Ishikawa (cell line): ENCODE measurements around the gene ZFY.

Experiments used
- CEBPB ChIP-seq: IDR thresholded peaks from 2 replicates; pipeline ENCODE4 v1.6.1; 2012
- CREB1 ChIP-seq: IDR thresholded peaks from 2 replicates; pipeline ENCODE4 v1.6.1; 2012; ENCODE audit warnings: low read depth
- EGR1 ChIP-seq: IDR thresholded peaks from 2 replicates; pipeline ENCODE4 v1.6.1; 2012
- EP300 ChIP-seq: IDR thresholded peaks from 2 replicates; pipeline ENCODE4 v1.6.1; 2012; ENCODE audit warnings: borderline replicate concordance
- FOXM1 ChIP-seq: IDR thresholded peaks from 2 replicates; pipeline ENCODE4 v1.6.1; 2012; ENCODE audit warnings: low read depth, borderline replicate concordance
- NFIC ChIP-seq: IDR thresholded peaks from 2 replicates; pipeline ENCODE4 v1.6.1; 2012
- RAD21 ChIP-seq: IDR thresholded peaks from 2 replicates; pipeline ENCODE4 v1.6.1; 2012; ENCODE audit warnings: low read depth
- TAF1 ChIP-seq: IDR thresholded peaks from 2 replicates; pipeline ENCODE4 v1.6.1; 2012; ENCODE audit warnings: low read depth, mild to moderate bottlenecking
- TCF12 ChIP-seq: IDR thresholded peaks from 2 replicates; pipeline ENCODE4 v1.6.1; 2012; ENCODE audit warnings: low read depth
- TEAD4 ChIP-seq: IDR thresholded peaks from 2 replicates; pipeline ENCODE4 v1.6.1; 2012
- YY1 ChIP-seq: IDR thresholded peaks from 2 replicates; pipeline ENCODE4 v1.6.1; 2012; ENCODE audit warnings: low read depth
- ZBTB7A ChIP-seq: IDR thresholded peaks from 2 replicates; pipeline ENCODE4 v1.6.1; 2012; ENCODE audit warnings: low read depth
- TF ChIP-seq, protein P1 (sequence below): IDR thresholded peaks from 2 replicates; pipeline ENCODE4 v1.6.1; 2012; ENCODE audit warnings: low read depth, mild to moderate bottlenecking
- TF ChIP-seq, protein P2 (sequence below): IDR thresholded peaks from 2 replicates; pipeline ENCODE4 v1.6.1; 2012
- TF ChIP-seq, protein P3 (sequence below): IDR thresholded peaks from 2 replicates; pipeline ENCODE4 v1.6.1; 2012

ZFY gene

DNA sequence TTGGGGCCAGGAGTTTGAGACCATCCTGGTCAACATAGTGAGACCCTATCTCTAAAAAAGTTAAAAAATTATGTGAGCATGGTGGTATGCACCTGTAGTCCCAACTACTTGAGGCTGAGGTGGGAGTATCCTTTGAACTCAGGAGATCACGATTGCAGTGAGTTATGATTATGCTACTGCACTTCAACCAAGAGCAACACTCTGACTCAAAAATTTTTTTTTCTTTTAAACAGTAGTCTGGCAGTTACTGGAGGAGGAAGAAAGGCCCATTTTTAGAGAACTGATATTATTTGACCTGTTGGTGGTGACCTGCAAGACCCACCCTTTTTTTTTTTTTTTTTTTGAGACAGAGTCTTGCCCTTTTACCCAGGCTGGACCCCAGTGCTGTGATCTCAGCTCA, 29.6 kb downstream of the ZFY start:
- no peak for TF ChIP-seq TAF1
- TF ChIP-seq NFIC, result no peak

DNA sequence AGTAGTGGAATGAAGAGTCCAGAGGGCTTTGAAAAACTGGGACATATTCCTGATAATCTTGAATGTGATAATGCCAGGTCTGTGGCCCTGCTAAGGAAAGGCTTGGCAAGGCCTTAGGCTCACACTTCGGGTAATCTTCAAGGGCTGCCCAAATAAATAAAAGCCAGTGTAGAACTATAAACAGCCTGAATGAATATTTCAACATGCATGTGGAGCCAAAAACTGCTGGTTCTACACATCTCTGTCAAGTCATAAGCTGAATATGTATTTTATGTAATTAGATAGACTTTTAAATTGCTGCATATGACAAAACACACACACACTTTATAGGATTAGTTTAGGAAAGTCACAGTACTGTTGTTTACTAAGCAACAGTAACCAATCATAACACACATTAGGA, 30.4 kb downstream of the ZFY start:
- TF ChIP-seq YY1, result no peak
- no peak for TF ChIP-seq ZBTB7A
- no peak for TF ChIP-seq NFIC
- no peak for TF ChIP-seq EP300
- TF ChIP-seq TEAD4, result no peak
- TF ChIP-seq CREB1, result no peak
- TF ChIP-seq TCF12, result no peak
- no peak for TF ChIP-seq FOXM1
- TF ChIP-seq, protein P1, sequence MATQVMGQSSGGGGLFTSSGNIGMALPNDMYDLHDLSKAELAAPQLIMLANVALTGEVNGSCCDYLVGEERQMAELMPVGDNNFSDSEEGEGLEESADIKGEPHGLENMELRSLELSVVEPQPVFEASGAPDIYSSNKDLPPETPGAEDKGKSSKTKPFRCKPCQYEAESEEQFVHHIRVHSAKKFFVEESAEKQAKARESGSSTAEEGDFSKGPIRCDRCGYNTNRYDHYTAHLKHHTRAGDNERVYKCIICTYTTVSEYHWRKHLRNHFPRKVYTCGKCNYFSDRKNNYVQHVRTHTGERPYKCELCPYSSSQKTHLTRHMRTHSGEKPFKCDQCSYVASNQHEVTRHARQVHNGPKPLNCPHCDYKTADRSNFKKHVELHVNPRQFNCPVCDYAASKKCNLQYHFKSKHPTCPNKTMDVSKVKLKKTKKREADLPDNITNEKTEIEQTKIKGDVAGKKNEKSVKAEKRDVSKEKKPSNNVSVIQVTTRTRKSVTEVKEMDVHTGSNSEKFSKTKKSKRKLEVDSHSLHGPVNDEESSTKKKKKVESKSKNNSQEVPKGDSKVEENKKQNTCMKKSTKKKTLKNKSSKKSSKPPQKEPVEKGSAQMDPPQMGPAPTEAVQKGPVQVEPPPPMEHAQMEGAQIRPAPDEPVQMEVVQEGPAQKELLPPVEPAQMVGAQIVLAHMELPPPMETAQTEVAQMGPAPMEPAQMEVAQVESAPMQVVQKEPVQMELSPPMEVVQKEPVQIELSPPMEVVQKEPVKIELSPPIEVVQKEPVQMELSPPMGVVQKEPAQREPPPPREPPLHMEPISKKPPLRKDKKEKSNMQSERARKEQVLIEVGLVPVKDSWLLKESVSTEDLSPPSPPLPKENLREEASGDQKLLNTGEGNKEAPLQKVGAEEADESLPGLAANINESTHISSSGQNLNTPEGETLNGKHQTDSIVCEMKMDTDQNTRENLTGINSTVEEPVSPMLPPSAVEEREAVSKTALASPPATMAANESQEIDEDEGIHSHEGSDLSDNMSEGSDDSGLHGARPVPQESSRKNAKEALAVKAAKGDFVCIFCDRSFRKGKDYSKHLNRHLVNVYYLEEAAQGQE, result no peak
- TF ChIP-seq RAD21, result no peak
- no peak for TF ChIP-seq TAF1
- TF ChIP-seq, protein P2, sequence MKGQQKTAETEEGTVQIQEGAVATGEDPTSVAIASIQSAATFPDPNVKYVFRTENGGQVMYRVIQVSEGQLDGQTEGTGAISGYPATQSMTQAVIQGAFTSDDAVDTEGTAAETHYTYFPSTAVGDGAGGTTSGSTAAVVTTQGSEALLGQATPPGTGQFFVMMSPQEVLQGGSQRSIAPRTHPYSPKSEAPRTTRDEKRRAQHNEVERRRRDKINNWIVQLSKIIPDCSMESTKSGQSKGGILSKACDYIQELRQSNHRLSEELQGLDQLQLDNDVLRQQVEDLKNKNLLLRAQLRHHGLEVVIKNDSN, result no peak
- TF ChIP-seq, protein P3, sequence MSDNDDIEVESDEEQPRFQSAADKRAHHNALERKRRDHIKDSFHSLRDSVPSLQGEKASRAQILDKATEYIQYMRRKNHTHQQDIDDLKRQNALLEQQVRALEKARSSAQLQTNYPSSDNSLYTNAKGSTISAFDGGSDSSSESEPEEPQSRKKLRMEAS, result no peak
- TF ChIP-seq EGR1, result no peak
- TF ChIP-seq CEBPB, result no peak

DNA sequence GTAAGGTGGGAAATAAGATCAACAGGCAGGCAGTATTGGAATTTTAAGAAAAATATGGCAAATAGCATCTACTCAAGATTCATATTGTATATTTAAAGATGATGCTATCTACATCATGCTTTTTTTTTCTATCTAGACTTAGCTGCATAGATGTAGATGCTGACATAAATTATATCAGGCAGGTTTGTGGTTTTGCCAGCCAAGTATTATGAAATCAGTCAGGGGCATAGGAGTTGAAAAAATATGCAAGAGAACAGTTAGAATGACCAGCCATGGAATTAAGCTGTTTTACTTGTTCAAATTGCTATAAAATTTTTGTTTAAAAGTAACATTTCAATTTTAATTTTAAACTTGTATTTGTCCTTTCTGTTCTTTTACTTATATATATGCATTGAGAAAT, 34.4 kb downstream of the ZFY start:
- TF ChIP-seq TCF12 (no peak), EP300 (no peak), ZBTB7A (no peak), YY1 (no peak), RAD21 (no peak), EGR1 (no peak)
- TF ChIP-seq, protein P2, result no peak

DNA sequence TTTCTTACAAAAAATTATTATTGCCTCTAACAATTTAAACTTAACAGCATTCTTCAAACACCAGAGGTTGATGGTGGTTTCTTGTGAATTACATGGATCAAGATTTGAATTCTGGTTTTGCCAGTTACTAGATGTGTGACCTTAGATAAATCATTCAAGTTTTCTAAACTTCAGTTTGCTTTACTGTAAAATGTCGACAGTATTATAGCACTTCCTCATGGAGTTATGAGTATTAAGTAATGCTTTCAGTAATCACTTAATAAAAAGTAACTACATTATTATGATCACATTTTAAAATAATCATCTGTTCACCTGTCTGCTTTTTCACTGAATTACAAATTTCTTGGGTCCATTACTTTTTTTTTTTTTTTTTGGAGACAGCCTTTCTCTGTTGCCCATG, 37.5 kb downstream of the ZFY start:
- no peak for TF ChIP-seq YY1
- TF ChIP-seq FOXM1, result no peak
- no peak for TF ChIP-seq CEBPB
- no peak for TF ChIP-seq TEAD4
- TF ChIP-seq NFIC, result no peak
- TF ChIP-seq, protein P1, result no peak
- TF ChIP-seq, protein P3, result no peak
- TF ChIP-seq ZBTB7A, result no peak
- no peak for TF ChIP-seq TAF1
- no peak for TF ChIP-seq EP300
- TF ChIP-seq TCF12, result no peak
- TF ChIP-seq, protein P2, result no peak
- no peak for TF ChIP-seq RAD21
- no peak for TF ChIP-seq EGR1
- no peak for TF ChIP-seq CREB1

DNA sequence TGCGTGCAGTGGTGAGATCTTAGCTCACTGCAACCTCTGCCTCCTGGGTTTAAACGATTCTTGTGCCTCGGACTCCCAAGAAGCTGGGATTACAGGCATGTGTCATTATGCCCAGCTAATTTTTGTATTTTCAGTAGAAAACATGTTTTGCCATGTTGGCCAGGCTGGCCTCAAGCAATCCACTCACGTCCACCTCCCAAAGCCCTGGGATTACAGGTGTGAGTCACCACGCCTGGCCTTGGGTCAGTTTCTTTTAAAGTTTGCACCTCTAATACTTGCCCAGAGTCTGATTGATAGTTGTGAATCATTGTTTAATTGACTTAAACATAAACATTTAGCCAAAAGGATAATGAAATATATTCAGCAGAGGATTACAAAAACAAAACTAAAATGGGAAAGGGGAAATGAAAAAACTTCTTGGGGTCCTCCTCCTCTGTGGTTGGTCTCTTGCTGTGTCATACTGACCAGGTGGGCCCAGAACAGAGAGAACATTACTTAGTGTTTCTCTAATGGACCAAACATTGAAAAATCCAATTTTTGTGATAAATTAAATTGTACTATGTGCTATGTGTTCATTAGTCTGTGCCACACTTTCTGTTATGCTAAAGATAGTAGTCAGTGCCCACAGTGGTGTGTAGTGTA, 38.0 kb downstream of the ZFY start:
- TF ChIP-seq TEAD4, result no peak
- TF ChIP-seq FOXM1, result no peak
- no peak for TF ChIP-seq RAD21
- no peak for TF ChIP-seq ZBTB7A
- no peak for TF ChIP-seq NFIC
- no peak for TF ChIP-seq YY1
- no peak for TF ChIP-seq CREB1
- TF ChIP-seq, protein P3, result no peak
- no peak for TF ChIP-seq EGR1
- TF ChIP-seq, protein P1, result no peak
- TF ChIP-seq, protein P2, result no peak
- TF ChIP-seq TAF1, result no peak
- no peak for TF ChIP-seq TCF12
- TF ChIP-seq CEBPB, result no peak
